ENCODE measurements around the gene ELOA.
"Not testable (repeated sequence)": the region's sequence is repeated elsewhere in the genome, so short reads cannot be mapped to it uniquely, and the experiment has no call there.

Gene ELOA

DNA sequence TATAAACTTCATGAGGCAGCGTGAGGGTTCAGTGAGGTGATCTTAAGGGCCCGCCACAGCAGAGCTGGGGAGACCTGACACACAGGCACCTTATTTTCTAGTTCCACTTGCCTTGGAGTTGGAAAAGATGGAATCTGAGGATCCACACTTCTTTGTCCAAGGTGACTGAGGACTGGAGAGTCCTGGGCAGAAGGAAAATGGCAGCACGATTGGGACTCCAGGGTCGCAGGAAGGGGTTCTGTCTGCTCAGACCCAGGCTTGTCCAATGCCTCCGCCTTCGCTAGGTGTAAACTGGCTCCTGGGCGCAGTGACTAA lies 55.9 kb downstream of the ELOA start:
- H3K27ac ChIP-seq, result peak overlapping the region; percentile 89
- TF ChIP-seq ZFX (IDR thresholded peaks at IDR 0.05; ENCODE audit: borderline replicate concordance), result no peak
- TF ChIP-seq, protein P1, sequence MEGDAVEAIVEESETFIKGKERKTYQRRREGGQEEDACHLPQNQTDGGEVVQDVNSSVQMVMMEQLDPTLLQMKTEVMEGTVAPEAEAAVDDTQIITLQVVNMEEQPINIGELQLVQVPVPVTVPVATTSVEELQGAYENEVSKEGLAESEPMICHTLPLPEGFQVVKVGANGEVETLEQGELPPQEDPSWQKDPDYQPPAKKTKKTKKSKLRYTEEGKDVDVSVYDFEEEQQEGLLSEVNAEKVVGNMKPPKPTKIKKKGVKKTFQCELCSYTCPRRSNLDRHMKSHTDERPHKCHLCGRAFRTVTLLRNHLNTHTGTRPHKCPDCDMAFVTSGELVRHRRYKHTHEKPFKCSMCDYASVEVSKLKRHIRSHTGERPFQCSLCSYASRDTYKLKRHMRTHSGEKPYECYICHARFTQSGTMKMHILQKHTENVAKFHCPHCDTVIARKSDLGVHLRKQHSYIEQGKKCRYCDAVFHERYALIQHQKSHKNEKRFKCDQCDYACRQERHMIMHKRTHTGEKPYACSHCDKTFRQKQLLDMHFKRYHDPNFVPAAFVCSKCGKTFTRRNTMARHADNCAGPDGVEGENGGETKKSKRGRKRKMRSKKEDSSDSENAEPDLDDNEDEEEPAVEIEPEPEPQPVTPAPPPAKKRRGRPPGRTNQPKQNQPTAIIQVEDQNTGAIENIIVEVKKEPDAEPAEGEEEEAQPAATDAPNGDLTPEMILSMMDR (IDR thresholded peaks at IDR 0.05), result no peak

DNA sequence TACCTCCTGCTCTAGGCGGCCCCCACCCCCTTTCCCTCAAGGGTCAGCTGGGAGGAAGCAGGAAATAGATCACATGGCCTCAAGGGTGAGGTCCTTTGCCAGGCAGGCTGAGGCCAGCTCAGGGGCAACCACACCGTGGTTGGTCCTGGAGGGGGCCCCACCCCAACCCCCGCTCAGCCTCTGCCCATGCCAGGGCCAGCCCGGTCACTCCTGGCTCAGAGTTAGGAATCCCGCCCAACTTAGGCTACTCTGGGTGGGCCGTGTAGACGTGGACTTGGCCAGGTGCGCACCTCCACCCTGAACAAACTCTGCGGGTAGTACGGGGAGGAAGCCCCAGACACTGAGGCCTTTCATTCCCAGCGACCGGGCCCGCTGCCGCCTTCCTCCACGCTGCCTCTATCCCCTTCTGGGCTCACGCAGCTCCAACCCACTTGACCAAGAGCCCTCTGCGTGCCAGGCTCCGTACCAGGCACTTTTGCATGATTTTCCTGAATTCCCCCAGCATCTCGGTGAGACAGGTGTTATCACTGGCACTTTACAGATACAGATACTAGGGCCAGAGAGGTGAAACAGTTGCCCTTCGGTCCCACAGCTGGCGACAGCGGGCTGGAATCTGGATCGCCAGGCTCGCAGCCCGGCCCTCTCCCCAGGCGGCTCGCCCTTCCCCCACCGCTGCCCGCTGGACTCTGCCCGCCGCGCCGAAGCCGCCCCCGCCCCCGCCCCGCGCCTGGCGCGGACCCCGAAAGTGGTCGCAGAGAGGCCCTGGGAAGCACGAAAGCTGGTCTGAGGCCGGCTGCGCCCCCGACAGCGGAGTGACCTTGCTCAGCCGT lies 56.5 kb downstream of the ELOA start:
- TF ChIP-seq, protein P1 (IDR thresholded peaks at IDR 0.05), result no peak
- TF ChIP-seq ZFX (IDR thresholded peaks at IDR 0.05; ENCODE audit: borderline replicate concordance), result no peak
- peak overlapping the region; percentile 89 for H3K27ac ChIP-seq

DNA sequence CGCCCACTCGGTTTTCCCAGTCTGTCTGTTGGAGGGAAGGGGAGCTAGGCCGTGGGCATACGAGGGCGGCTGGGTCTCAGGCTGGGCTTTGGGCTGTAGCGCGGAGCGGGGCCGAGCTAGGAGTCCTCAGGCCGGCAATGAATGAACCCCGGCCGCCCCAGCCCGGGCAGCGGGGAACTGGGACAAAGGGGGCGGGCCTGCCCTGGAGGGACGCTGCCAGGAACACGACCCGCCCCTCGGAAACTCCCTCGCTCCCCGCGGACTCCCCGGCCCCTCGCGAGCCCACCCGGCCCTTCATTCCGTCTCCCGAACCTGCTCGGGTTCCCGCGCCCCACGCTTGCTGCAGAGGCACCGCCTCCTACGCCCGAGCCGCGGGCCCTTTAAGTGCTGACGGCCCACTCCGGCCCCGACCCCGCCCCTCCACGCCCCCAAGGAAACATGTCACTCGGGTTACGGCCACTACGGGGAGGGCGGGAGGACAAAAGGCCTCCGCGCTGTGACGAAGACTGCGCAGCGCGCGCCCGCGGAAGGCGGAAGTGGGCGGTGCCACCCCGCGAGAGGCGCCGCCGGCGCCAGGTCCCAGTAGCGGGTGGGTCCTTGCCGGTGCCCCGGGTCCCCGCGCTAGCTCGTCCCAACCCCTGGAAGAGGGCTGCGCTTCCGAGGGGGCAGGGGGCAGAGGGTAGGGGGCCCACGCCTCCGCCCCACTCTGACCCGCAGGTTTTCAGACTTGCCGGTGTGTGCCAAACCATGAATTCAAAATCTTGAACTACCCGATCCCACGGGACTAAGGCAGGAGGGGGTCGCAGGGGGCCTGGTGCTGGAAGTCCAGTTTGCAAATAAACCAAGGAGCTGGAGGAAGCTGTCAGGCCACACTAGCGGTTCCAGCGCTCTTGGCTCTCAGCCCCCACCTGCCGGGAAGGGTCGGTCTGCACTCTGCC lies 57.4 kb downstream of the ELOA start, which contains the start of gene GALE:
Gene GALE, minus strand, starts transcription at position 355 of the 938 bp plus-strand sequence. CDS start 1,747 bp downstream, outside the sequence.
- TF ChIP-seq ZFX (IDR thresholded peaks at IDR 0.05; ENCODE audit: borderline replicate concordance), result no peak
- TF ChIP-seq, protein P1 (IDR thresholded peaks at IDR 0.05), result no peak
- H3K27ac ChIP-seq, result peak within 1 kb of the TSS; percentile 89

DNA sequence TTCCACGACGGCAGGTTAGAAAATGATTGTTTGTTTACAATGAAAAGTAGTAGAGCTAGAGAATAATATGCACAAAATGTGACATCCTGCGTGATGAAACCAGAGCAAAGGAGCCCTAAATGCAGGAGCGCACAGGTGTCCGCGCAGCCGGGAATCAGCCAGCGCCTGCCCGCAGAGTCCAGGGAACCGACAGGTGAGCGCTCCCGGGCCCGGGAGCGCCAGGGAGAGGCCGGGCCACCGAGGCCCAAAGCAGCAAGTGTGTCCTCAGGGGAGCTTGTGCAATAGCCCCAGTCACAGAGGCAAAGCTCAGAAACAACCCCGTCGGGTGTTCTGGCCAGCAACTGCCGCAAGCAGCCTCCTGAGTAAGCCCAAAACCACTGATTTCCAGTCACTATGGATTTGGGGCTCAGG lies 58.1 kb downstream of the ELOA start:
- peak overlapping the region; percentile 89 for H3K27ac ChIP-seq

DNA sequence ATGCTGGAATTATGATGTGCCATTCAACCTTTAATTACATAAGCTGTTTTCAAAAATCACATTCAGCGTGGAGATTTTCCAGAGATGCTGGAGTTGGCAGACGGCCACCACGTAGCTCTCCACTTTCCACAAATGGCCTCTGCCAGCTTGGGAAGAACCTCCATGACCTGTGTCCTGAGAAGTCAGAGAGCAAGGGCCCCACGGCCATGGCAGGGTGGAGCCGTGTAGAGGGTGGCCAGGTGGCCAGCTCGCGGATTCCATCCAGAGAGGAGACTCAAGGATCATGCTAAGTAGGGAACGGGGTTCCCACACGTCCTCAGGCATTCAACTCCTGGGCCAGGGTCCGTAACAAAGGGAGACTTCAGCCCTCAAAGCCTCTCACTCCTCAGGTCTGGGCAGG lies 58.6 kb downstream of the ELOA start:
- TF ChIP-seq ZFX (IDR thresholded peaks at IDR 0.05; ENCODE audit: borderline replicate concordance), result no peak
- TF ChIP-seq, protein P1 (IDR thresholded peaks at IDR 0.05), result no peak
- no peak overlapping the region for H3K27ac ChIP-seq

More for the DNA sequence above, 58.1 kb downstream of the ELOA start:
- TF ChIP-seq ZFX (IDR thresholded peaks at IDR 0.05; ENCODE audit: borderline replicate concordance), result no peak
- TF ChIP-seq, protein P1 (IDR thresholded peaks at IDR 0.05), result no peak

DNA sequence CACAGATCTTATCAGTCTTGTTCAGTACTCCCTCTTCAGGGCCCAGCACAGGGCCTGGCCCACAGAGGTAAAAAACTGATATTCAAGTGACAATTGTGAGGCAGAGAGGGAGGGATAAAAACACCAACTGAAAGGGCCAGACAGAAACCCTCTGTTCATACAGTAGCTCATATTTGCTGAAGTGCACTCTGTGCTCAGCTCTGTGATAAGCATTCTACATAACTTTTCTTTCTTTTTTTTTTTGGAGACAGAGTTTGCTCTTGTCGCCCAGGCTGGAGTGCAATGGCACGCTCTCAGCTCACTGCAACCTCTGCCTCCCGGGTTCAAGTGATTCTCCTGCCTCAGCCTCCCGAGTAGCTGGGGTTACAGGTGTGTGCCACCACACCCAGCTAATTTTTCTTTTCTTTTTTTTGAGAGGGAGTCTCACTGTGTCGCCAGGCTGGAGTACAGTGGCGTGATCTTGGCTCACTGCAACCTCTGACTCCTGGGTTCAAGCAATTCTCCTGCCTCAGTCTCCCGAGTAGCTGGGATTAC lies 59.6 kb downstream of the ELOA start:
- not testable (repeated sequence) for H3K27ac ChIP-seq

DNA sequence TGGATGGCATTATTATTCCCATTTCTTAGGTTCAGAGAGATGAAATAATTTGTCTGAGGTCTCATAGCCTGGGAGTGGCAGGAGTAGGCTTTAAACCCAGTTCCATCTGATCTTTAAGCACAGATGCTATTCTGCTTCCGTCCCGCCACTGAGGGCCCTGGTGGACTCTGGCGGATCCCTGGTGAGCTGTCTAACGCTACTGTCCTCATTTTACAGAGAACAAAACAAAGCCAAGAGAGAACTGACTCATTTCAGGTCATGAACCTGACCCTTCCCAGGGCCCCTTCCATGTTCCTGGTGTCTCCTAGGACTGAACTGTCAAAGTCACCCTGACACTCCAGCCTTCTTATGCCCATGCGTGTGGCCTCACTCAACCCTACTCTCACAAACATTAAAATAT lies 60.4 kb downstream of the ELOA start:
- TF ChIP-seq, protein P1 (IDR thresholded peaks at IDR 0.05), result no peak
- no peak for TF ChIP-seq ZFX (IDR thresholded peaks at IDR 0.05; ENCODE audit: borderline replicate concordance)
- no peak overlapping the region for H3K27ac ChIP-seq
